Panc1 (cell line): ENCODE data around the gene ATP2C1. TPM values are rescaled to one million over a fixed set of nuclear protein-coding genes. Genes with fewer than 3 reads are reported as not detected.

Experiments
- ATAC-seq: fragments of 200-7000 bp; cut with Tn5 transposase; 2 replicates; pipeline ENCODE4 v1.9.1; 2020; ENCODE audit warnings: mild to moderate bottlenecking, moderate library complexity
- BruUV-seq: library from RNA; stranded (reverse); fragments of 400-500 nt; replicated peaks from 2 replicates; lab custom pipeline; 2021; lab: Mats Ljungman, UMichigan
- CTCF ChIA-PET: fragments of 300-600 bp; sonication (Branson Sonifier 250); formaldehyde crosslinking; loops from one replicate; lab custom pipeline; 2022; ENCODE audit warnings: antibody characterized with exemption; lab: Charles Lee
- POLR2A ChIA-PET: fragments of 300-600 bp; sonication (Branson Sonifier 250); formaldehyde crosslinking; loops from one replicate; lab custom pipeline; 2022; ENCODE audit warnings: antibody characterized with exemption; lab: Charles Lee
- DNase-seq: peaks from one replicate; pipeline ENCODE4 v3.0.0-alpha.2; 2010; ENCODE audit warnings: low read depth, low spot score
- H3K27ac ChIP-seq: 2 replicates; pipeline ENCODE4 v1.5.1; 2011; ENCODE audit warnings: mild to moderate bottlenecking, low read length, inconsistent platforms
- H3K27me3 ChIP-seq: fragments of 200-500 bp; sonication (Bioruptor generic); 2 replicates; pipeline ENCODE4 v1.6.0; 2014; ENCODE audit warnings: low read length, inconsistent platforms; ENCODE audit not compliant: control insufficient read depth, insufficient read depth
- H3K36me3 ChIP-seq: fragments of 200-500 bp; sonication (Bioruptor generic); 2 replicates; pipeline ENCODE4 v1.5.1; 2014; ENCODE audit warnings: inconsistent platforms, mild to moderate bottlenecking, low read length, moderate library complexity; ENCODE audit not compliant: control insufficient read depth, insufficient read depth
- H3K4me1 ChIP-seq: 2 replicates; pipeline ENCODE4 v1.5.1; 2011; ENCODE audit warnings: inconsistent platforms, mild to moderate bottlenecking, low read length, moderate library complexity; ENCODE audit not compliant: control insufficient read depth, insufficient read depth
- H3K4me3 ChIP-seq, 2 experiments: 2 replicates each; pipeline ENCODE4 v1.5.1; 2011 to 2012; ENCODE audit warnings: low read depth in 2 of 2, low read length in 2 of 2, mild to moderate bottlenecking in 2 of 2, inconsistent platforms in 1 of 2, moderate library complexity in 1 of 2
- H3K9me3 ChIP-seq: fragments of 200-500 bp; sonication (Bioruptor generic); 2 replicates; pipeline ENCODE4 v1.5.1; 2014; ENCODE audit warnings: low read depth, mild to moderate bottlenecking, inconsistent platforms, low read length, moderate library complexity; ENCODE audit not compliant: control insufficient read depth, insufficient read depth
- SIN3A ChIP-seq: IDR thresholded peaks from 2 replicates; pipeline ENCODE4 v1.6.1; 2012; ENCODE audit warnings: low read depth, mild to moderate bottlenecking, low read length, moderate library complexity, borderline replicate concordance; ENCODE audit not compliant: insufficient read depth
- TCF7L2 ChIP-seq: IDR thresholded peaks from 2 replicates; pipeline ENCODE4 v1.6.1; 2011; ENCODE audit warnings: mild to moderate bottlenecking, low read depth, low read length, inconsistent platforms
- in situ Hi-C: cut with HindIII; loops from 2 replicates; pipeline ENCODE4 v1.10.0; 2016; ENCODE audit warnings: low sequenced_read_pairs, low pct_unique_long_range_greater_than_20kb
- intact Hi-C: fragments of 100-400 bp; cut with micrococcal nuclease; formaldehyde crosslinking; loops from one replicate; pipeline ENCODE4 v1.10.0; 2022; ENCODE audit not compliant: unreplicated experiment
- total RNA-seq: library from RNA; stranded (reverse); gene quantifications from one replicate; pipeline ENCODE4 v1.2.1, GENCODE V29; 2021; ENCODE audit not compliant: unreplicated experiment
- TF ChIP-seq, protein P1 (sequence below): fragments of 450-650 bp; IDR thresholded peaks from 2 replicates; pipeline ENCODE4 v1.5.1; 2017; ENCODE audit warnings: mild to moderate bottlenecking
- TF ChIP-seq, protein P2 (sequence below), 2 experiments: IDR thresholded peaks; 2 replicates each; pipeline ENCODE4 v1.6.1; 2011 to 2012; ENCODE audit warnings: low read depth in 2 of 2, control low read depth in 1 of 2, low read length in 1 of 2, mild to moderate bottlenecking in 1 of 2, moderate library complexity in 1 of 2; ENCODE audit not compliant: insufficient read depth in 1 of 2

Gene ATP2C1
- total RNA-seq, 1 experiment from 2014 or later = 101 TPM

DNA sequence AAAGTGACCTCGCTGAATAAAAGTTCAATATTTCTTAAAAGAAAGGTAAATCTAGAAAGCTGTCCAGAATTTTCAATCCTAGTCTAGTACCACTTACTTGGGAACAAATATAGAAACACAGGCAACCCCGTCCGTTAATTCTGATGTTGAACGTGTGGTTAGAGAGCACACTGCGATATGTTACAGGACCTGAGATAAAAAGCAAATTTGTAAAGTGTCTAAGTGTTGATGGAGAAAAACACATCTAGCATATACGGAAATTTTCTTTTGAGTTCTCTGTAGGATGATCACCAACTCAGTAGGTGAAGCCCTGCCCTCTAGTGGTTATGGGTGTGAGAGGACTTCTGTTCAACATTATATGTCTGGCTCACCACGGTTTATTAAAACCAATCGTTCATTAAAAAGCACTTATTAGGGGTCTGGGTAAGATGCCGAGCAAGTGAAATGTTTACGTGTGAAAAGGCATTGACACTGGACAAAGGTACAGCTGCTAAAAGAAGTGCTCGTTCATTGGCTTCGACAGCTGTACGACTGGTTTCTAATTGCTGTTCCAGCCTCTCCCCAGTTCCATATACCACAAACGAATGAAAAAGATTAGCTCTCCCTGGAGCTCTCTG lies 1.0 kb upstream of the ATP2C1 start:
- Histone ChIP-seq H3K36me3 (no peaks in the 10 kb centered on the region; the same call in 1 of the 2 replicates), H3K4me3 (peak overlapping the region; percentile 93), H3K4me1 (peaks cover 28% of the 10 kb centered on the region), H3K27me3 (no peaks in the 10 kb centered on the region), H3K27ac (peak overlapping the region; percentile 95), H3K9me3 (no peaks in the 10 kb centered on the region)
- intact Hi-C loops (loop anchor here (1.0 kb wide), 1 partner anchor 134 kb away; no protein-coding TSS in a partner anchor), in situ Hi-C loops (no loop called here)
- ATAC-seq = peak; percentile 74
- ChIA-PET POLR2A (interaction anchor here (0.6 kb wide), 1 partner anchor 365 kb away, joined by 20 read pairs; no protein-coding TSS in a partner anchor), CTCF (interaction anchor here (0.5 to 1.8 kb wide), 5 partner anchors 133 to 617 kb away, joined by 3 to 7 read pairs (median 4); no protein-coding TSS in a partner anchor)
- peak; percentile 80 for DNase-seq
- no TSS peak for BruUV-seq
- TF ChIP-seq, protein P1, sequence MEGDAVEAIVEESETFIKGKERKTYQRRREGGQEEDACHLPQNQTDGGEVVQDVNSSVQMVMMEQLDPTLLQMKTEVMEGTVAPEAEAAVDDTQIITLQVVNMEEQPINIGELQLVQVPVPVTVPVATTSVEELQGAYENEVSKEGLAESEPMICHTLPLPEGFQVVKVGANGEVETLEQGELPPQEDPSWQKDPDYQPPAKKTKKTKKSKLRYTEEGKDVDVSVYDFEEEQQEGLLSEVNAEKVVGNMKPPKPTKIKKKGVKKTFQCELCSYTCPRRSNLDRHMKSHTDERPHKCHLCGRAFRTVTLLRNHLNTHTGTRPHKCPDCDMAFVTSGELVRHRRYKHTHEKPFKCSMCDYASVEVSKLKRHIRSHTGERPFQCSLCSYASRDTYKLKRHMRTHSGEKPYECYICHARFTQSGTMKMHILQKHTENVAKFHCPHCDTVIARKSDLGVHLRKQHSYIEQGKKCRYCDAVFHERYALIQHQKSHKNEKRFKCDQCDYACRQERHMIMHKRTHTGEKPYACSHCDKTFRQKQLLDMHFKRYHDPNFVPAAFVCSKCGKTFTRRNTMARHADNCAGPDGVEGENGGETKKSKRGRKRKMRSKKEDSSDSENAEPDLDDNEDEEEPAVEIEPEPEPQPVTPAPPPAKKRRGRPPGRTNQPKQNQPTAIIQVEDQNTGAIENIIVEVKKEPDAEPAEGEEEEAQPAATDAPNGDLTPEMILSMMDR = peak; percentile 91
- TF ChIP-seq, protein P2, sequence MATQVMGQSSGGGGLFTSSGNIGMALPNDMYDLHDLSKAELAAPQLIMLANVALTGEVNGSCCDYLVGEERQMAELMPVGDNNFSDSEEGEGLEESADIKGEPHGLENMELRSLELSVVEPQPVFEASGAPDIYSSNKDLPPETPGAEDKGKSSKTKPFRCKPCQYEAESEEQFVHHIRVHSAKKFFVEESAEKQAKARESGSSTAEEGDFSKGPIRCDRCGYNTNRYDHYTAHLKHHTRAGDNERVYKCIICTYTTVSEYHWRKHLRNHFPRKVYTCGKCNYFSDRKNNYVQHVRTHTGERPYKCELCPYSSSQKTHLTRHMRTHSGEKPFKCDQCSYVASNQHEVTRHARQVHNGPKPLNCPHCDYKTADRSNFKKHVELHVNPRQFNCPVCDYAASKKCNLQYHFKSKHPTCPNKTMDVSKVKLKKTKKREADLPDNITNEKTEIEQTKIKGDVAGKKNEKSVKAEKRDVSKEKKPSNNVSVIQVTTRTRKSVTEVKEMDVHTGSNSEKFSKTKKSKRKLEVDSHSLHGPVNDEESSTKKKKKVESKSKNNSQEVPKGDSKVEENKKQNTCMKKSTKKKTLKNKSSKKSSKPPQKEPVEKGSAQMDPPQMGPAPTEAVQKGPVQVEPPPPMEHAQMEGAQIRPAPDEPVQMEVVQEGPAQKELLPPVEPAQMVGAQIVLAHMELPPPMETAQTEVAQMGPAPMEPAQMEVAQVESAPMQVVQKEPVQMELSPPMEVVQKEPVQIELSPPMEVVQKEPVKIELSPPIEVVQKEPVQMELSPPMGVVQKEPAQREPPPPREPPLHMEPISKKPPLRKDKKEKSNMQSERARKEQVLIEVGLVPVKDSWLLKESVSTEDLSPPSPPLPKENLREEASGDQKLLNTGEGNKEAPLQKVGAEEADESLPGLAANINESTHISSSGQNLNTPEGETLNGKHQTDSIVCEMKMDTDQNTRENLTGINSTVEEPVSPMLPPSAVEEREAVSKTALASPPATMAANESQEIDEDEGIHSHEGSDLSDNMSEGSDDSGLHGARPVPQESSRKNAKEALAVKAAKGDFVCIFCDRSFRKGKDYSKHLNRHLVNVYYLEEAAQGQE (IDR thresholded peaks at IDR 0.05; ENCODE audit: insufficient read depth in 1 of 2, low read depth in 2 of 2, low read length in 1 of 2) = no peak

DNA sequence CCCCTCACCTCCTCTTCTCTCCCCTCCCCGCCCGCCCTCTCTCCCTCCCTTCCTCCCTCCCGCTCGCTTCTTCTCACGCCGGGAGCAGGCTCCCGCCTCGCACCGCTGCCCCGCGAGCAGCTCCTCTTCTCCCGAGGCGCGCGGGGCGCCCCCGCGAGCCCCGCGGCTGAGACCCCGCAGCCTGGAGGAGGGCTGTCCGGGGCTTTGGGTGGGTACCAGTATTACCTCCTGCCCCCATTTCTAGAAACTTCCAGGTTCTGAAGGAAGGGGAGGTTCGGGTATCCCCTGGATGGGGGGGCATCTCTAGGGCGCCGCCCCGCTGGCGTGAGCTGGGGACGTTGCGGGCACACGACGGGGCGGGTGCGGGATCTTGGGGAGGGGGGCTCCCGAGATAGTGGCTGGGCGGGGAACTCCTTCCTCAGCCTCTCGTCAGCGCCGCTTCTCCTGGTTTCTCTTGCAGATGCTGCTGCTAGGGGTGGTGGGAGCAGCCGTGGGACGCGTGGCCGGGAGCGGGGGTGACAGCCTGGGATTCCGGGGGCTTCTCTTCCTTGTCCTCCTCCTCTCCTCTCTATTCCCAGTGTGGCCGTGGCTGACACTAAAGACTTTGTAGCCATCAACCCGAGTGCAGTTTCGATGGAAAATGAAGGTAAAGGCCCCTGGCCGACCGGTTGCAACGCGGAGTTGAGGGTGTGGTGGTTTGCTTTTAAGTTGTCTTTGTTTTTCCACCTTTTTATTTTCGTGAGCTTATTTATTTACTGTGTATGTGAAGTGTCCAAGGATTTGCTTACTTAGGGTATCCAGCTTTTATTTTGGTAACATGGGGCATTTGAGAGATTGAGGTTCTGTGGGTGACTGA lies 474 bp downstream of the ATP2C1 start:
- intact Hi-C loops = no loop called here
- CTCF ChIA-PET = interaction anchor here (0.8 to 1.8 kb wide), 2 partner anchors 136 to 152 kb away, joined by 7 to 9 read pairs; no protein-coding TSS in a partner anchor
- in situ Hi-C loops = no loop called here
- Histone ChIP-seq H3K36me3 (no peaks in the 10 kb centered on the region; the same call in 1 of the 2 replicates), H3K4me3 (peak overlapping the region; percentile 93), H3K4me1 (peaks cover 28% of the 10 kb centered on the region), H3K9me3 (no peaks in the 10 kb centered on the region), H3K27me3 (no peaks in the 10 kb centered on the region), H3K27ac (peak overlapping the region; percentile 84)
- no TSS peak for BruUV-seq
- TF ChIP-seq, protein P2 (IDR thresholded peaks at IDR 0.05; ENCODE audit: insufficient read depth in 1 of 2, low read depth in 2 of 2, low read length in 1 of 2) = no peak
- TF ChIP-seq SIN3A = peak; percentile 43; the same call in 1 of the 2 replicates
- TF ChIP-seq TCF7L2 = no peak
- TF ChIP-seq, protein P1 = 0 out of 2 replicates have a peak, but pooled peaks have one; percentile 24
- DNase-seq = no peak
- peak; percentile 42 for ATAC-seq
- POLR2A ChIA-PET = interaction anchor here (0.6 kb wide), 1 partner anchor 946 kb away, joined by 3 read pairs; no protein-coding TSS in a partner anchor
